Middle frontal gyrus (tissue), 1 donor: ENCODE measurements around the gene FAM131C.

Experiments
- DNase-seq: peaks from one replicate; pipeline ENCODE4 v3.0.0-alpha.2; 2015; ENCODE audit warnings: low spot score; ENCODE audit errors: extremely low spot score

FAM131C gene

GRCh38 chr1:16101623-16102022 lies 28.2 kb upstream of the FAM131C start:
- no peak for DNase-seq

- DNase-seq = no peak
Measured at GRCh38 chr1:16099412-16099811, 26.0 kb upstream of the FAM131C start.

- no peak for DNase-seq
Measured at GRCh38 chr1:16095447-16095846, 22.0 kb upstream of the FAM131C start.

- no peak for DNase-seq
Measured at GRCh38 chr1:16094453-16095158, 21.2 kb upstream of the FAM131C start.

GRCh38 chr1:16093611-16094010 lies 20.2 kb upstream of the FAM131C start:
- DNase-seq = no peak

GRCh38 chr1:16092923-16093511 lies 19.6 kb upstream of the FAM131C start:
- no peak for DNase-seq

- no peak for DNase-seq
Measured at GRCh38 chr1:16092097-16092922, 18.9 kb upstream of the FAM131C start.

GRCh38 chr1:16091296-16091695 lies 17.8 kb upstream of the FAM131C start:
- no peak for DNase-seq

- no peak for DNase-seq
Measured at GRCh38 chr1:16090076-16090826, 16.8 kb upstream of the FAM131C start.

- DNase-seq = no peak
Measured at GRCh38 chr1:16088996-16089395, 15.5 kb upstream of the FAM131C start.

GRCh38 chr1:16088351-16088911 lies 15.0 kb upstream of the FAM131C start:
- no peak for DNase-seq

GRCh38 chr1:16087733-16088132 lies 14.3 kb upstream of the FAM131C start:
- DNase-seq = no peak

- DNase-seq = no peak
Measured at GRCh38 chr1:16085522-16085921, 12.1 kb upstream of the FAM131C start.

- no peak for DNase-seq
Measured at GRCh38 chr1:16083486-16083885, 10.0 kb upstream of the FAM131C start.

- no peak for DNase-seq
Measured at GRCh38 chr1:16082283-16083038, 9.0 kb upstream of the FAM131C start.

- DNase-seq = no peak
Measured at GRCh38 chr1:16081636-16082035, 8.2 kb upstream of the FAM131C start.

- no peak for DNase-seq
Measured at GRCh38 chr1:16080422-16081150, 7.1 kb upstream of the FAM131C start.

- peak; percentile 54 for DNase-seq
Measured at GRCh38 chr1:16078925-16079656, 5.6 kb upstream of the FAM131C start.
